GM23338 (cell line): ENCODE measurements around the gene SBDS. TPM values are rescaled to one million over a fixed set of nuclear protein-coding genes. Genes with fewer than 3 reads are reported as not detected.
A peak's percentile ranks its signal among the peaks of the same experiment; 100 is the strongest.
"Not testable (repeated sequence)": the region's sequence is repeated elsewhere in the genome, so short reads cannot be mapped to it uniquely, and the experiment has no call there.

Source experiments
- ATAC-seq: fragments of 200-7000 bp; cut with Tn5 transposase; 3 replicates; pipeline ENCODE4 v1.9.1; 2020
- DNase-seq: peaks from one replicate; pipeline ENCODE4 v3.0.0-alpha.2; 2015; ENCODE audit warnings: low spot score
- H2AFZ ChIP-seq: fragments of 200-600 bp; sonication (generic); 2 replicates; pipeline ENCODE4 v1.8.0; 2016; ENCODE audit warnings: antibody characterized with exemption, mild to moderate bottlenecking, moderate library complexity
- H3F3A ChIP-seq: fragments of 200-600 bp; sonication (generic); replicated peaks from 2 replicates; pipeline ENCODE4 v1.8.0; 2017; ENCODE audit warnings: antibody characterized with exemption, mixed run types, low read depth
- H3K27ac ChIP-seq: fragments of 200-600 bp; sonication (generic); 2 replicates; pipeline ENCODE4 v1.6.1; 2016; ENCODE audit warnings: low read depth
- H3K27me3 ChIP-seq: fragments of 200-600 bp; sonication (generic); 2 replicates; pipeline ENCODE4 v1.8.0; 2016; ENCODE audit warnings: mild to moderate bottlenecking, mixed run types, moderate library complexity; ENCODE audit not compliant: insufficient read depth
- H3K36me3 ChIP-seq: fragments of 200-600 bp; sonication (generic); 2 replicates; pipeline ENCODE4 v1.8.0; 2016; ENCODE audit warnings: mild to moderate bottlenecking; ENCODE audit not compliant: insufficient read depth
- H3K4me1 ChIP-seq: fragments of 200-600 bp; sonication (generic); 2 replicates; pipeline ENCODE4 v1.8.0; 2016; ENCODE audit warnings: mild to moderate bottlenecking, moderate library complexity; ENCODE audit not compliant: insufficient read depth
- H3K4me2 ChIP-seq: fragments of 200-600 bp; sonication (generic); 2 replicates; pipeline ENCODE4 v1.7.1; 2017; ENCODE audit warnings: mixed run types
- H3K4me3 ChIP-seq: fragments of 200-600 bp; sonication (generic); 2 replicates; pipeline ENCODE4 v1.6.1; 2016; ENCODE audit warnings: mixed run types
- H3K79me2 ChIP-seq: fragments of 200-600 bp; sonication (generic); replicated peaks from 2 replicates; pipeline ENCODE4 v1.8.0; 2017; ENCODE audit warnings: mild to moderate bottlenecking; ENCODE audit not compliant: insufficient read depth
- H3K9me2 ChIP-seq: fragments of 200-600 bp; sonication (generic); 2 replicates; pipeline ENCODE4 v1.8.0; 2017; ENCODE audit not compliant: insufficient read depth
- H4K20me1 ChIP-seq: fragments of 200-600 bp; sonication (generic); replicated peaks from 2 replicates; pipeline ENCODE4 v1.8.0; 2017; ENCODE audit warnings: mild to moderate bottlenecking; ENCODE audit not compliant: insufficient read depth
- H3K27ac Mint-ChIP-seq: 2 replicates; pipeline ENCODE4 v1.8.0; 2020; ENCODE audit warnings: inconsistent platforms, mild to moderate bottlenecking, moderate library complexity, mixed read lengths
- H3K27me3 Mint-ChIP-seq: 3 replicates; pipeline ENCODE4 v1.8.0; 2022; ENCODE audit warnings: low read depth, mild to moderate bottlenecking, moderate library complexity, mixed read lengths, inconsistent platforms; ENCODE audit not compliant: insufficient read depth, poor library complexity
- H3K36me3 Mint-ChIP-seq: 3 replicates; pipeline ENCODE4 v1.8.0; 2021; ENCODE audit warnings: low read depth, mild to moderate bottlenecking, inconsistent platforms, moderate library complexity, mixed read lengths
- H3K4me1 Mint-ChIP-seq: 3 replicates; pipeline ENCODE4 v1.8.0; 2020; ENCODE audit warnings: mild to moderate bottlenecking, inconsistent platforms, mixed read lengths
- H3K4me3 Mint-ChIP-seq: 3 replicates; pipeline ENCODE4 v1.8.0; 2021; ENCODE audit warnings: moderate library complexity, mild to moderate bottlenecking, inconsistent platforms, mixed read lengths
- H3K9me3 Mint-ChIP-seq: 3 replicates; pipeline ENCODE4 v1.8.0; 2020; ENCODE audit warnings: moderate library complexity, mild to moderate bottlenecking, inconsistent platforms, mixed read lengths
- CTCF ChIP-seq, 2 experiments: fragments of 200-600 bp in 1 of 2; sonication (generic) in 1 of 2; conservative IDR thresholded peaks; 2 replicates each; pipeline versions ENCODE4 v1.5.1 to v1.6.1; 2016 to 2017; ENCODE audit warnings: antibody characterized with exemption in 2 of 2, low read depth in 2 of 2, mild to moderate bottlenecking in 2 of 2, moderate library complexity in 1 of 2
- ETS1 ChIP-seq: IDR thresholded peaks from 2 replicates; pipeline ENCODE4 v1.6.1; 2016; ENCODE audit warnings: antibody characterized with exemption
- EZH2 ChIP-seq: fragments of 200-600 bp; sonication (generic); IDR thresholded peaks from one replicate; pipeline ENCODE4 v1.8.0; 2017; ENCODE audit warnings: antibody characterized with exemption, mild to moderate bottlenecking, low read depth; ENCODE audit not compliant: unreplicated experiment
- EZH2phosphoT487 ChIP-seq: fragments of 200-600 bp; sonication (generic); IDR thresholded peaks from one replicate; pipeline ENCODE4 v1.8.1; 2018; ENCODE audit warnings: antibody characterized with exemption; ENCODE audit not compliant: unreplicated experiment
- POLR2AphosphoS5 ChIP-seq: IDR thresholded peaks from 2 replicates; pipeline ENCODE4 v1.6.1; 2016; ENCODE audit warnings: antibody characterized with exemption, low read depth
- STAT1 ChIP-seq: IDR thresholded peaks from one replicate; pipeline ENCODE4 v1.6.1; 2016; ENCODE audit warnings: antibody characterized with exemption; ENCODE audit not compliant: unreplicated experiment
- ZNF114 ChIP-seq: fragments of 250-450 bp; sonication (Bioruptor Pico); IDR thresholded peaks from 2 replicates; pipeline ENCODE4 v1.5.0; 2020; ENCODE audit warnings: mild to moderate bottlenecking, moderate library complexity
- ZNF462 ChIP-seq: fragments of 250-450 bp; sonication (Bioruptor Pico); IDR thresholded peaks from 2 replicates; pipeline ENCODE4 v1.5.0; 2020; ENCODE audit warnings: mild to moderate bottlenecking, moderate library complexity
- polyA plus RNA-seq: library from polyadenylated mRNA; unstranded; fragments of >200 nt; fragmentation: Nextera tagmentation; extraction: Ambion mirVana; gene quantifications from 2 replicates; pipeline ENCODE4 v1.2.1, GENCODE V29; 2016
- total RNA-seq: library from RNA; depleted of rRNA; stranded (reverse); fragments of >200 nt; shearing (Covaris generic); gene quantifications from 2 replicates; pipeline ENCODE4 v1.2.3, GENCODE V29; 2014

SBDS gene
- total and polyA plus RNA-seq, 2 experiments from 2014 or later: 20.5 to 34.4 TPM

- no peak for TF ChIP-seq ZNF462
- no peak for TF ChIP-seq POLR2AphosphoS5
- no peak for TF ChIP-seq ETS1
- TF ChIP-seq EZH2: no peak
- TF ChIP-seq STAT1: no peak
- TF ChIP-seq ZNF114 (CRISPR knock-in tag): no peak
- no peak for TF ChIP-seq EZH2phosphoT487
- no peak for TF ChIP-seq CTCF (conservative IDR thresholded peaks at IDR 0.05; ENCODE audit: low read depth in 2 of 2)
Measured at GRCh38 chr7:67006965-67007364, 11.6 kb upstream of the SBDS start (continued).

- not testable (repeated sequence) for H3K4me3 Mint-ChIP-seq, H3K9me2 ChIP-seq, H3K27me3 Mint-ChIP-seq, H3K4me1 Mint-ChIP-seq, H2AFZ ChIP-seq, H3F3A ChIP-seq, H3K9me3 Mint-ChIP-seq, H4K20me1 ChIP-seq, DNase-seq, H3K4me2 ChIP-seq, H3K27me3 ChIP-seq, H3K4me1 ChIP-seq, H3K4me3 ChIP-seq, H3K36me3 ChIP-seq
- Histone ChIP-seq H3K27ac (peak overlapping the region; percentile 52; the same call in 1 of the 2 replicates), H3K79me2 (peaks cover 25% of the 10 kb centered on the region)
- Mint-ChIP-seq H3K36me3 (peaks cover 52% of the 10 kb centered on the region), H3K27ac (peak overlapping the region; percentile 70; the same call in 1 of the 2 replicates)
- peak; percentile 71 for ATAC-seq
Measured at GRCh38 chr7:67004145-67004544, 8.8 kb upstream of the SBDS start.
